Astrocyte (in vitro differentiated cells and primary cell): ENCODE data around the gene FOXB2. TPM values are rescaled to one million over a fixed set of nuclear protein-coding genes. Genes with fewer than 3 reads are reported as not detected.
"Not testable (repeated sequence)": the region's sequence is repeated elsewhere in the genome, so short reads cannot be mapped to it uniquely, and the experiment has no call there.

ENCODE experiments used
- DNase-seq: peaks from one replicate; pipeline ENCODE4 v3.0.0-alpha.2; 2010; ENCODE audit warnings: low read depth
- FAIRE-seq: peaks from 2 replicates; lab custom pipeline; 2011; peaks lifted over from hg19 to GRCh38; lab: Jason Lieb, UNC
- H2AFZ ChIP-seq: 2 replicates; pipeline ENCODE4 v1.6.0; 2012; ENCODE audit warnings: low read depth, low read length, inconsistent platforms
- H3K27ac ChIP-seq: 2 replicates; pipeline ENCODE4 v1.5.1; 2011; ENCODE audit warnings: low read depth, low read length, inconsistent platforms
- H3K27me3 ChIP-seq: 2 replicates; pipeline ENCODE4 v1.6.0; 2011; ENCODE audit warnings: low read length, inconsistent platforms; ENCODE audit not compliant: insufficient read depth
- H3K36me3 ChIP-seq: 2 replicates; pipeline ENCODE4 v1.5.1; 2011; ENCODE audit warnings: low read length, inconsistent platforms; ENCODE audit not compliant: insufficient read depth
- H3K4me1 ChIP-seq: 2 replicates; pipeline ENCODE4 v1.5.1; 2011; ENCODE audit warnings: low read length, inconsistent platforms; ENCODE audit not compliant: insufficient read depth
- H3K4me2 ChIP-seq: 2 replicates; pipeline ENCODE4 v1.6.0; 2012; ENCODE audit warnings: low read length, inconsistent platforms
- H3K4me3 ChIP-seq: 2 replicates; pipeline ENCODE4 v1.5.1; 2011; ENCODE audit warnings: low read depth, mild to moderate bottlenecking, low read length, inconsistent platforms; ENCODE audit not compliant: insufficient read depth
- H3K79me2 ChIP-seq: 2 replicates; pipeline ENCODE4 v1.6.0; 2012; ENCODE audit warnings: mild to moderate bottlenecking, low read length, inconsistent platforms; ENCODE audit not compliant: insufficient read depth
- H3K9ac ChIP-seq: 2 replicates; pipeline ENCODE4 v1.6.0; 2012; ENCODE audit warnings: mild to moderate bottlenecking, low read length, inconsistent platforms
- H3K9me3 ChIP-seq: 2 replicates; pipeline ENCODE4 v1.5.1; 2012; ENCODE audit warnings: low read depth, mild to moderate bottlenecking, low read length, inconsistent platforms; ENCODE audit not compliant: insufficient read depth
- H4K20me1 ChIP-seq: 2 replicates; pipeline ENCODE4 v1.6.0; 2012; ENCODE audit warnings: low read length, inconsistent platforms; ENCODE audit not compliant: insufficient read depth
- H3K27ac Mint-ChIP-seq: one replicate; pipeline ENCODE4 v1.8.0; 2021; ENCODE audit warnings: mild to moderate bottlenecking, mixed read lengths; ENCODE audit not compliant: unreplicated experiment
- H3K27me3 Mint-ChIP-seq: one replicate; pipeline ENCODE4 v1.8.0; 2021; ENCODE audit warnings: low read depth, mixed read lengths; ENCODE audit not compliant: unreplicated experiment
- H3K36me3 Mint-ChIP-seq: one replicate; pipeline ENCODE4 v1.8.0; 2021; ENCODE audit warnings: low read depth, mixed read lengths; ENCODE audit not compliant: unreplicated experiment
- H3K4me1 Mint-ChIP-seq: one replicate; pipeline ENCODE4 v1.8.0; 2021; ENCODE audit warnings: low read depth, mixed read lengths; ENCODE audit not compliant: unreplicated experiment
- H3K4me3 Mint-ChIP-seq: one replicate; pipeline ENCODE4 v1.8.0; 2021; ENCODE audit warnings: mild to moderate bottlenecking, moderate library complexity, mixed read lengths; ENCODE audit not compliant: unreplicated experiment
- H3K9me3 Mint-ChIP-seq: one replicate; pipeline ENCODE4 v1.8.0; 2021; ENCODE audit warnings: mild to moderate bottlenecking, mixed read lengths; ENCODE audit not compliant: unreplicated experiment
- CTCF ChIP-seq: IDR thresholded peaks from 2 replicates; pipeline ENCODE4 v1.5.1; 2011; ENCODE audit warnings: low read depth, mild to moderate bottlenecking, inconsistent platforms, low read length, moderate library complexity; ENCODE audit not compliant: insufficient read depth
- EZH2 ChIP-seq: IDR thresholded peaks from 2 replicates; pipeline ENCODE4 v1.6.1; 2012; ENCODE audit warnings: mild to moderate bottlenecking, low read length, inconsistent platforms; ENCODE audit not compliant: insufficient read depth
- total RNA-seq: library from RNA; stranded (reverse); gene quantifications from 2 replicates; pipeline ENCODE4 v1.2.1, GENCODE V29; 2021

Gene FOXB2
- total RNA-seq, 1 donor from 2014 or later: not detected

- FAIRE-seq: no peak
- no peak for DNase-seq
- Histone ChIP-seq H3K27me3 (no peaks in the 10 kb centered on the region), H3K4me2 (no peak overlapping the region), H2AFZ (no peak overlapping the region), H3K4me1 (no peaks in the 10 kb centered on the region), H3K9me3 (no peaks in the 10 kb centered on the region), H3K79me2 (no peaks in the 10 kb centered on the region), H3K9ac (no peak overlapping the region), H4K20me1 (no peaks in the 10 kb centered on the region), H3K4me3 (no peak overlapping the region), H3K27ac (no peak overlapping the region), H3K36me3 (no peaks in the 10 kb centered on the region)
- Mint-ChIP-seq H3K9me3 (no peaks in the 10 kb centered on the region), H3K27ac (no peak overlapping the region), H3K27me3 (peaks cover 14% of the 10 kb centered on the region), H3K4me1 (no peaks in the 10 kb centered on the region), H3K36me3 (peaks cover 2% of the 10 kb centered on the region), H3K4me3 (no peak overlapping the region)
- TF ChIP-seq EZH2: no peak
- no peak for TF ChIP-seq CTCF
Measured at GRCh38 chr9:77040340-77040739, 20.9 kb downstream of the FOXB2 start.

DNA sequence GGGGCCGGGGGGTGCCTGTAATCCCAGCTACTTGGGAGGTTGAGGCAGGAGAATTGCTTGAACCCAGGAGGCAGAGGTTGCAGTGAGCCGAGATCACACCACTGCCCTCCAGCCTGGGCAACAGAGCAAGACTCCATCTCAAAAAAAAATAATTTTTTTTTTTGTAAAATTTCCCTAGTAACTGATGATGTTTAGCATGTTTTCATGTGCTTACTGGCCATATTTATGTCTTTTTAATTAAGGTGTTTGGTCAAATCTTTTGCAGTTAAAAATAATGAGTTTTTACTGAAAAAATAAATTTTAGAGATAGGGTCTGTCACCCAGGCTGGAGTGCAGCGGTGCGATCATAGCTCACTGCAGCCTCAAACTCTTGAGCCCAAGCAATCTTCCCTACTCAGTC, 24.3 kb downstream of the FOXB2 start:
- not testable (repeated sequence) for H3K4me2 ChIP-seq, H3K36me3 ChIP-seq, H3K27ac ChIP-seq, H3K9ac ChIP-seq, H3K4me3 ChIP-seq, H3K27me3 ChIP-seq, H4K20me1 ChIP-seq, H3K4me3 Mint-ChIP-seq, H3K79me2 ChIP-seq, H3K9me3 ChIP-seq, DNase-seq, H3K9me3 Mint-ChIP-seq, H3K4me1 Mint-ChIP-seq, H3K36me3 Mint-ChIP-seq, FAIRE-seq, H3K27ac Mint-ChIP-seq, H3K4me1 ChIP-seq, H2AFZ ChIP-seq
- peaks cover 19% of the 10 kb centered on the region for H3K27me3 Mint-ChIP-seq

DNA sequence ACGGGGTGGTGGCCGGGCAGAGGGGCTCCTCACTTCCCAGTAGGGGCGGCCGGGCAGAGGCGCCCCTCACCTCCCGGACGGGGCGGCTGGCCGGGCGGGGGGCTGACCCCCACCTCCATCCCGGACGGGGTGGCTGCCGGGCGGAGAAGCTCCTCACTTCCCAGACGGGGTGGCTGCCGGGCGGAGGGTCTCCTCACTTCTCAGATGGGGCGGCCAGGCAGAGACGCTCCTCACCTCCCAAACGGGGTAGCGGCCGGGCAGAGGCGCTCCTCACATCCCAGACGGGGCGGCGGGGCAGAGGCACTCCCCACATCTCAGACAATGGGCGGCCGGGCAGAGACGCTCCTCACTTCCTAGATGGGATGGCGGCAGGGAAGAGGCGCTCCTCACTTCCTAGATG, 41.2 kb downstream of the FOXB2 start:
- not testable (repeated sequence) for DNase-seq, FAIRE-seq, H3K27ac ChIP-seq

More for the DNA sequence above, 41.2 kb downstream of the FOXB2 start:
- not testable (repeated sequence) for H2AFZ ChIP-seq, H3K9me3 Mint-ChIP-seq, H3K36me3 Mint-ChIP-seq, H3K27me3 Mint-ChIP-seq, H3K4me1 ChIP-seq, H3K79me2 ChIP-seq, H3K4me2 ChIP-seq, H3K4me3 Mint-ChIP-seq, H3K9me3 ChIP-seq, H3K36me3 ChIP-seq, H4K20me1 ChIP-seq, H3K4me3 ChIP-seq, H3K27ac Mint-ChIP-seq, H3K27me3 ChIP-seq, H3K9ac ChIP-seq, H3K4me1 Mint-ChIP-seq
